HepG2 (cell line): Measurements from ENCODE around the gene SS18L1. TPM values are rescaled to one million over a fixed set of nuclear protein-coding genes. Genes with fewer than 3 reads are reported as not detected.
A peak's percentile ranks its signal among the peaks of the same experiment; 100 is the strongest.

ENCODE experiments used
- DPF2 ChIP-seq: sonication (generic); formaldehyde crosslinking; IDR thresholded peaks from 2 replicates; pipeline ENCODE4 v1.4.0; 2020; ENCODE audit warnings: mild to moderate bottlenecking, low read depth, missing genetic modification reagents, borderline replicate concordance
- GTF3A ChIP-seq: sonication (generic); formaldehyde crosslinking; conservative IDR thresholded peaks from 2 replicates; pipeline ENCODE4 v1.4.0; 2020; ENCODE audit warnings: mild to moderate bottlenecking, missing genetic modification reagents
- KMT2A ChIP-seq: sonication (generic); formaldehyde crosslinking; IDR thresholded peaks from 2 replicates; pipeline ENCODE4 v1.4.0; 2020; ENCODE audit warnings: missing genetic modification reagents
- MTERF4 ChIP-seq: sonication (generic); formaldehyde crosslinking; IDR thresholded peaks from 2 replicates; pipeline ENCODE4 v1.8.0; 2023; ENCODE audit warnings: mild to moderate bottlenecking, missing genetic modification reagents
- NFRKB ChIP-seq: fragments of 450-650 bp; IDR thresholded peaks from 2 replicates; pipeline ENCODE4 v1.6.1; 2017
- NONO ChIP-seq, 2 experiments: fragments of 450-650 bp in 1 of 2; sonication (generic) in 1 of 2; formaldehyde crosslinking in 1 of 2; IDR thresholded peaks in 1 of 2; conservative IDR thresholded peaks in 1 of 2; 2 replicates each; pipeline versions ENCODE4 v1.6.1 to v1.8.0; 2017 to 2022; ENCODE audit warnings: mild to moderate bottlenecking in 1 of 2, missing genetic modification reagents in 1 of 2, moderate library complexity in 1 of 2
- NRL ChIP-seq: sonication (generic); formaldehyde crosslinking; IDR thresholded peaks from 2 replicates; pipeline ENCODE4 v1.5.0; 2020; ENCODE audit warnings: missing genetic modification reagents, mild to moderate bottlenecking, moderate library complexity, borderline replicate concordance
- RAD21 ChIP-seq: fragments of 450-650 bp; formaldehyde crosslinking; IDR thresholded peaks from 2 replicates; pipeline ENCODE4 v1.5.0; 2020; ENCODE audit warnings: mild to moderate bottlenecking
- RCOR2 ChIP-seq: IDR thresholded peaks from 2 replicates; pipeline ENCODE4 v1.6.1; 2016; ENCODE audit warnings: missing biosample characterization, missing genetic modification reagents
- SP1 ChIP-seq, 2 experiments: fragments of 450-650 bp in 1 of 2; sonication (generic) in 1 of 2; formaldehyde crosslinking in 1 of 2; IDR thresholded peaks; 2 replicates each; pipeline versions ENCODE4 v1.4.0 to v1.6.1; 2016 to 2020; ENCODE audit warnings: missing genetic modification reagents in 1 of 2
- STAT5B ChIP-seq: sonication (generic); formaldehyde crosslinking; IDR thresholded peaks from 2 replicates; pipeline ENCODE4 v1.4.0; 2020; ENCODE audit warnings: missing genetic modification reagents
- SUZ12 ChIP-seq: fragments of 150-350 bp; IDR thresholded peaks from 2 replicates; pipeline ENCODE4 v1.6.1; 2014; ENCODE audit warnings: low read depth, low read length
- TFAP4 ChIP-seq: sonication (generic); IDR thresholded peaks from 2 replicates; pipeline ENCODE4 v1.6.1; 2016; ENCODE audit warnings: low read depth, borderline replicate concordance
- TFE3 ChIP-seq: IDR thresholded peaks from 2 replicates; pipeline ENCODE4 v1.6.1; 2016
- ZBTB26 ChIP-seq: IDR thresholded peaks from 2 replicates; pipeline ENCODE4 v1.6.1; 2016; ENCODE audit warnings: missing compliant biosample characterization, missing genetic modification reagents, borderline replicate concordance
- ZMYM4 ChIP-seq: sonication (generic); formaldehyde crosslinking; IDR thresholded peaks from 2 replicates; pipeline ENCODE4 v1.8.1; 2023; ENCODE audit warnings: mild to moderate bottlenecking, missing genetic modification reagents
- ZNF331 ChIP-seq: sonication (generic); formaldehyde crosslinking; IDR thresholded peaks from 2 replicates; pipeline ENCODE4 v1.4.0; 2020; ENCODE audit warnings: missing genetic modification reagents
- ZNF660 ChIP-seq: sonication (generic); formaldehyde crosslinking; IDR thresholded peaks from 2 replicates; pipeline ENCODE4 v1.5.1; 2020; ENCODE audit warnings: mild to moderate bottlenecking, low read depth, missing genetic modification reagents, borderline replicate concordance
- ZNF678 ChIP-seq: sonication (generic); formaldehyde crosslinking; IDR thresholded peaks from 2 replicates; pipeline ENCODE4 v1.4.0; 2020; ENCODE audit warnings: mild to moderate bottlenecking, missing genetic modification reagents
- ZNF777 ChIP-seq: sonication (generic); formaldehyde crosslinking; IDR thresholded peaks from 2 replicates; pipeline ENCODE4 v1.4.0; 2020; ENCODE audit warnings: missing genetic modification reagents
- ZNF782 ChIP-seq: sonication (generic); formaldehyde crosslinking; IDR thresholded peaks from 2 replicates; pipeline ENCODE4 v1.4.0; 2020; ENCODE audit warnings: missing genetic modification reagents, mild to moderate bottlenecking, borderline replicate concordance
- ZSCAN21 ChIP-seq: sonication (generic); formaldehyde crosslinking; IDR thresholded peaks from 2 replicates; pipeline ENCODE4 v1.8.0; 2022; ENCODE audit warnings: mild to moderate bottlenecking, missing genetic modification reagents, moderate library complexity, borderline replicate concordance
- polyA plus RNA-seq, 8 experiments: library from polyadenylated mRNA; depleted of rRNA in 3 of 8; stranded (reverse) in 7 of 8; unstranded in 1 of 8; fragments of >200 nt; fragmentation: Illumina TruSeq in 4 of 8; extraction: Trizol in 4 of 8; gene quantifications; 2 replicates each; pipeline versions ENCODE4 v1.2.1 to v1.2.3, GENCODE V29; 2011 to 2016; ENCODE audit warnings: low read depth in 4 of 8, missing spikeins in 1 of 8, mixed read lengths in 1 of 8; ENCODE audit not compliant: insufficient read depth in 1 of 8
- total RNA-seq, 5 experiments: library from RNA; depleted of rRNA; stranded (reverse); fragments of >200 nt; fragmentation: Illumina TruSeq; extraction: Trizol; gene quantifications; 2 replicates each; pipeline ENCODE4 v1.2.3, GENCODE V29; 2016; ENCODE audit warnings: low read depth in 1 of 5
- TF ChIP-seq, protein P1 (sequence below): sonication (generic); formaldehyde crosslinking; IDR thresholded peaks from 2 replicates; pipeline ENCODE4 v1.8.1; 2023; ENCODE audit warnings: mild to moderate bottlenecking, moderate library complexity, missing genetic modification reagents

SS18L1 gene
- total and polyA plus RNA-seq, 2 of the 13 experiments (the other 11 are each of a cell fraction or from before 2014, with no cell fraction given), result 17.8 to 27.6 TPM

DNA sequence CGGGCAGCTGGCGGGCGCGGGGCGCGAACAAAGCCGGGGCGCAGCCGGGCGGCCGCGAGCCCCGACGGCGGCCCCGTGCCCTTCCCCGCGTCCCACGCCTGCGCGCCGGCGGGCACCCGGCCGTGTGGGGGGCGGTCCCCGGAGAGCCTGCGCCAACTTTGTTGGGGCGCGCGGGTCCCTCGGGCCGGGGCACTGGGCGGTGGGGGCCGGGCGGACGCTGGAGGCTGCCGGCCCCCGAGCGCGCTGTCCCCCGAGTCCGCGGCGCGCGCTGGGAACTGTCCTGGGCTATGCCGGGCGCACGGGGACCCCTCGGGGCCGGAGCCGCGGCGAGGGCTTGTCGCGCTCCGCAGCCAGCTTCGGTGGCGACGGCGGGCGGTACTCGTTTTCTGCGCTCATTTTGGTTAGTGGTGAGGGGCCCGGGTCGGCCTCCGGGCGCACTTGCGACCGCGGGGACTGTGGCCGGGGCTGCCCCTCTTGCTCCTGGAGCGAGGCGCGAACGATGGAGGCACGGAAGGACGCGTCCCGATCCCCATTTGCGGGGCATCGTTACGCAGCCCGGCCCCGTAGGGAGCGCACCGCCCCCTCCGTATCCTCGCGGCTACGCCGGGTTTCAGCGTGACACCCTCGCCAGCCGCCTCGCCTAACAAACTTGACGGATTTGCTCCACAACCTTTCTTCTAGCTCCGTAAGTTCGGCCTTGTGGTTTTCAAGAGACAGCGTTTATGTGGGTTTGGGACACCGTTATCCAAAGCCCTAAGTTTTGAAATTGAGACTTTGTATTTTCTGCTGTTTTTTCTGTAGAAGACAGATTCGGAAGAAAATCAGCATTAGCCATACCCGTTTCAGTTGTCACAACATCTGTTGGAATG lies 622 bp downstream of the SS18L1 start (continued):
- TF ChIP-seq STAT5B (CRISPR knock-in tag), result 0 out of 2 replicates have a peak, but pooled peaks have one; percentile 48
- TF ChIP-seq ZNF660 (CRISPR knock-in tag), result no peak
- TF ChIP-seq DPF2 (CRISPR knock-in tag), result no peak
- TF ChIP-seq ZNF678 (CRISPR knock-in tag), result no peak; the same call in 1 of the 2 replicates
- no peak for TF ChIP-seq SUZ12
- TF ChIP-seq TFAP4, result peak; percentile 18; the same call in 1 of the 2 replicates
- 0 out of 2 replicates have a peak, but pooled peaks have one; percentile 32 for TF ChIP-seq ZNF331 (CRISPR knock-in tag)
- TF ChIP-seq NONO (IDR thresholded peaks at IDR 0.05), result no peak
- peak; percentile 16; the same call in 1 of the 2 replicates for TF ChIP-seq NONO (CRISPR knock-in tag; conservative IDR thresholded peaks at IDR 0.05)
- peak; percentile 50 for TF ChIP-seq RAD21 (CRISPR knock-in tag)
- peak; percentile 53; the same call in 1 of the 2 replicates for TF ChIP-seq TFE3 (CRISPR knock-in tag)
- peak; percentile 51; the same call in 1 of the 2 replicates for TF ChIP-seq ZBTB26 (CRISPR knock-in tag)
- TF ChIP-seq, protein P1, sequence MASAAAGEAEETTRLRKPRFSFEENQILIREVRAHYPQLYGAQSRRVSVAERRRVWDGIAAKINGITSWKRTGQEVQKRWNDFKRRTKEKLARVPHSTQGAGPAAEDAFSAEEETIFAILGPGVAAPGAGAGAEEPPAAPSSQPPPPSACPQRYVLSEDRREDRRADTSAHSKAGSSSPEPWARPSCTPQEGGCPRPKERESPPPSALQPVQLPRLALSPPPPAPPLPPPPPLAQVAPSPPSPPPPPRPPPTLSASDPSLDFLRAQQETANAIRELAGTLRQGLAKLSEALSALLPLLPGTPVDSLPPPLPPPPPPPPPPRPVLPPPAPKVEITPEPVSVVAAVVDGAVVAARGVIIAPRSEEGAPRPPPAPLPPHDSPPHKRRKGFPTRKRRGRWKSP, result peak; percentile 83
- 0 out of 2 replicates have a peak, but pooled peaks have one; percentile 60 for TF ChIP-seq NRL (CRISPR knock-in tag)
- TF ChIP-seq GTF3A (CRISPR knock-in tag), result 0 out of 2 replicates have a peak, but pooled peaks have one; percentile 26
- peak; percentile 9; the same call in 1 of the 2 replicates for TF ChIP-seq ZMYM4 (CRISPR knock-in tag)
- TF ChIP-seq SP1 (IDR thresholded peaks at IDR 0.05), result no peak
- peak; percentile 57; the same call in 1 of the 2 replicates for TF ChIP-seq SP1 (CRISPR knock-in tag; IDR thresholded peaks at IDR 0.05)
- TF ChIP-seq ZNF782 (CRISPR knock-in tag), result peak; percentile 60; the same call in 1 of the 2 replicates
- 0 out of 2 replicates have a peak, but pooled peaks have one; percentile 63 for TF ChIP-seq ZSCAN21
- peak; percentile 96 for TF ChIP-seq KMT2A (CRISPR knock-in tag)
- TF ChIP-seq NFRKB, result no peak
- TF ChIP-seq RCOR2 (CRISPR knock-in tag), result 0 out of 2 replicates have a peak, but pooled peaks have one; percentile 7
- peak; percentile 63; the same call in 1 of the 2 replicates for TF ChIP-seq ZNF777 (CRISPR knock-in tag)
- 0 out of 2 replicates have a peak, but pooled peaks have one; percentile 66 for TF ChIP-seq MTERF4 (CRISPR knock-in tag)
